Peyer's patch (tissue), 4 donors: ENCODE data around the gene RASSF8.

Experiments
- POLR2A ChIP-seq, 2 donors: fragments of 450-650 bp; IDR thresholded peaks; one replicate each; pipeline ENCODE4 v1.5.1; 2017; ENCODE audit warnings: antibody characterized with exemption in 2 of 2, mild to moderate bottlenecking in 2 of 2, moderate library complexity in 2 of 2
- TF ChIP-seq, protein P1 (sequence below), 6 experiments: fragments of 450-650 bp in 4 of 6; fragments of 200-600 bp in 2 of 6; sonication (generic) in 1 of 6; IDR thresholded peaks; one replicate each; pipeline ENCODE4 v1.5.1; 2017 to 2019; ENCODE audit warnings: antibody characterized with exemption in 6 of 6, mild to moderate bottlenecking in 3 of 6, moderate library complexity in 1 of 6

DNA sequence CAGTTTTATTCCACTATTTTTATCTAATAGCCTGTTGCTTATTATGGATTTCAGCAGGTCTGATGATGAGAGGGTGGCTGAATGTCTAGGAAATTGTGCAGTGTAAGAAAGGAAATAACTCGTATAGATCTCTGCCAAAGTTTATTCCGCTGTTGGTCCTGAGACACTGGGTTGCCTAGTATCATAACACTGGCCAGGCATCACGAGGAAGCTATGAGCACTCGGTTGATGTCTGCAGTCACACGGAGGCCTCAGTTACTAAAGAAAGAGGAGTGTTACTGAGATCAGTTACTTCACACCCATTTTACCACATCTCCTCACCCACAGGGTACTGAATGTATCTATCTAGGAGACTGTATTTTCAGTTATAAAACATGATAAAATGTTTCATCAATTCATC lies 144.5 kb downstream of the RASSF8 start:
- TF ChIP-seq, protein P1, sequence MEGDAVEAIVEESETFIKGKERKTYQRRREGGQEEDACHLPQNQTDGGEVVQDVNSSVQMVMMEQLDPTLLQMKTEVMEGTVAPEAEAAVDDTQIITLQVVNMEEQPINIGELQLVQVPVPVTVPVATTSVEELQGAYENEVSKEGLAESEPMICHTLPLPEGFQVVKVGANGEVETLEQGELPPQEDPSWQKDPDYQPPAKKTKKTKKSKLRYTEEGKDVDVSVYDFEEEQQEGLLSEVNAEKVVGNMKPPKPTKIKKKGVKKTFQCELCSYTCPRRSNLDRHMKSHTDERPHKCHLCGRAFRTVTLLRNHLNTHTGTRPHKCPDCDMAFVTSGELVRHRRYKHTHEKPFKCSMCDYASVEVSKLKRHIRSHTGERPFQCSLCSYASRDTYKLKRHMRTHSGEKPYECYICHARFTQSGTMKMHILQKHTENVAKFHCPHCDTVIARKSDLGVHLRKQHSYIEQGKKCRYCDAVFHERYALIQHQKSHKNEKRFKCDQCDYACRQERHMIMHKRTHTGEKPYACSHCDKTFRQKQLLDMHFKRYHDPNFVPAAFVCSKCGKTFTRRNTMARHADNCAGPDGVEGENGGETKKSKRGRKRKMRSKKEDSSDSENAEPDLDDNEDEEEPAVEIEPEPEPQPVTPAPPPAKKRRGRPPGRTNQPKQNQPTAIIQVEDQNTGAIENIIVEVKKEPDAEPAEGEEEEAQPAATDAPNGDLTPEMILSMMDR (IDR thresholded peaks at IDR 0.05): no peak
- TF ChIP-seq POLR2A (IDR thresholded peaks at IDR 0.05): no peak
